GM12891 (cell line): ENCODE measurements around the gene TSPOAP1.

Experiments used
- DNase-seq: peaks from one replicate; pipeline ENCODE4 v3.0.0; 2011; ENCODE audit warnings: low spot score; ENCODE audit not compliant: insufficient read length
- FAIRE-seq: peaks from 2 replicates; lab custom pipeline; 2011; peaks lifted over from hg19 to GRCh38; lab: Jason Lieb, UNC
- PAX5 ChIP-seq: IDR thresholded peaks from 2 replicates; pipeline ENCODE4 v1.6.1; 2011; ENCODE audit warnings: low read length, moderate library complexity, mild to moderate bottlenecking; ENCODE audit not compliant: insufficient read depth, severe bottlenecking
- POLR2A ChIP-seq: IDR thresholded peaks from 2 replicates; pipeline ENCODE4 v1.6.1; 2011; ENCODE audit warnings: low read depth, low read length, control low read depth
- POLR2AphosphoS5 ChIP-seq: IDR thresholded peaks from 2 replicates; pipeline ENCODE4 v1.6.1; 2011; ENCODE audit warnings: low read depth, low read length, control low read depth
- POU2F2 ChIP-seq: IDR thresholded peaks from 2 replicates; pipeline ENCODE4 v1.6.1; 2011; ENCODE audit warnings: low read depth, mild to moderate bottlenecking, control low read depth, low read length, moderate library complexity
- SPI1 ChIP-seq: IDR thresholded peaks from 2 replicates; pipeline ENCODE4 v1.6.1; 2011; ENCODE audit warnings: low read depth, low read length, control low read depth
- TAF1 ChIP-seq: IDR thresholded peaks from 2 replicates; pipeline ENCODE4 v1.6.1; 2011; ENCODE audit warnings: low read depth, low read length, control low read depth

The TSPOAP1 gene

GRCh38 chr17:58302919-58303585 is 25.5 kb downstream of the TSPOAP1 start:
- no peak for FAIRE-seq
- no peak for DNase-seq

GRCh38 chr17:58302171-58302918 is 26.2 kb downstream of the TSPOAP1 start:
- TF ChIP-seq PAX5 = no peak
- no peak for DNase-seq
- no peak for FAIRE-seq

More at GRCh38 chr17:58302919-58303585, 25.5 kb downstream of the TSPOAP1 start:
- TF ChIP-seq POLR2A (no peak), SPI1 (no peak), POU2F2 (no peak), PAX5 (no peak), POLR2AphosphoS5 (no peak), TAF1 (no peak)

GRCh38 chr17:58301504-58302150 is 27.0 kb downstream of the TSPOAP1 start:
- DNase-seq (no peak), FAIRE-seq (no peak)
- TF ChIP-seq PAX5 (no peak), POLR2A (no peak), POU2F2 (no peak), SPI1 (no peak), TAF1 (no peak), POLR2AphosphoS5 (no peak)

- TF ChIP-seq SPI1 = no peak
- TF ChIP-seq POLR2A = no peak
- TF ChIP-seq POU2F2 = no peak
- TF ChIP-seq TAF1 = no peak
- no peak for TF ChIP-seq POLR2AphosphoS5
- TF ChIP-seq PAX5 = no peak
- DNase-seq (no peak), FAIRE-seq (no peak)
Measured at GRCh38 chr17:58300336-58300735, 28.3 kb downstream of the TSPOAP1 start.

- TF ChIP-seq TAF1 (no peak), POU2F2 (no peak)
- FAIRE-seq = no peak
- DNase-seq = no peak
Measured at GRCh38 chr17:58294034-58294433, 34.6 kb downstream of the TSPOAP1 start.

- no peak for FAIRE-seq
- DNase-seq = no peak
- TF ChIP-seq PAX5 (no peak), TAF1 (no peak), SPI1 (no peak), POLR2AphosphoS5 (no peak), POLR2A (no peak), POU2F2 (no peak)
Measured at GRCh38 chr17:58291246-58291645, 37.3 kb downstream of the TSPOAP1 start.

- TF ChIP-seq SPI1 = no peak
- TF ChIP-seq POLR2AphosphoS5 = no peak
- no peak for TF ChIP-seq POU2F2
- TF ChIP-seq POLR2A = no peak
- no peak for TF ChIP-seq TAF1
- TF ChIP-seq PAX5 = no peak
- DNase-seq (no peak), FAIRE-seq (no peak)
Measured at GRCh38 chr17:58289869-58290268, 38.7 kb downstream of the TSPOAP1 start.

GRCh38 chr17:58285422-58285810 is 43.2 kb downstream of the TSPOAP1 start:
- TF ChIP-seq POU2F2 (no peak), TAF1 (no peak), POLR2AphosphoS5 (no peak), POLR2A (no peak), SPI1 (no peak), PAX5 (no peak)
- DNase-seq (no peak), FAIRE-seq (no peak)

GRCh38 chr17:58284613-58285421 is 43.8 kb downstream of the TSPOAP1 start:
- DNase-seq (no peak), FAIRE-seq (no peak)
- no peak for TF ChIP-seq POU2F2
